Fibroblast of lung (primary cell): ENCODE data around the gene KLHDC7A. TPM values are rescaled to one million over a fixed set of nuclear protein-coding genes. Genes with fewer than 3 reads are reported as not detected.

Experiments used
- DNase-seq, 2 donors: peaks; one replicate each; pipeline versions ENCODE4 v3.0.0 to v3.0.0-alpha.2; 2010; ENCODE audit warnings: low read depth in 2 of 2
- H2AFZ ChIP-seq: 2 replicates; pipeline ENCODE4 v1.5.1; 2012; ENCODE audit warnings: low read length, control low read depth, inconsistent platforms
- H3K27ac ChIP-seq: 2 replicates; pipeline ENCODE4 v1.5.1; 2011; ENCODE audit warnings: low read length, control low read depth; ENCODE audit not compliant: insufficient read depth
- H3K27me3 ChIP-seq: 2 replicates; pipeline ENCODE4 v1.5.1; 2011; ENCODE audit warnings: mild to moderate bottlenecking, low read length; ENCODE audit not compliant: control insufficient read depth, insufficient read depth
- H3K36me3 ChIP-seq: 2 replicates; pipeline ENCODE4 v1.5.1; 2011; ENCODE audit warnings: low read length; ENCODE audit not compliant: control insufficient read depth, insufficient read depth
- H3K4me1 ChIP-seq: 2 replicates; pipeline ENCODE4 v1.5.1; 2011; ENCODE audit warnings: low read length; ENCODE audit not compliant: control insufficient read depth, insufficient read depth; ENCODE audit errors: extremely low read depth
- H3K4me2 ChIP-seq: 2 replicates; pipeline ENCODE4 v1.5.1; 2011; ENCODE audit warnings: low read length, control low read depth; ENCODE audit not compliant: insufficient read depth; ENCODE audit errors: extremely low read depth
- H3K4me3 ChIP-seq, 4 experiments: fragments of 200-600 bp in 1 of 4; sonication (generic) in 1 of 4; replicated peaks in 1 of 4; 2 replicates each; pipeline ENCODE4 v1.5.1; 2011 to 2016; ENCODE audit warnings: low read length in 4 of 4, low read depth in 3 of 4, mild to moderate bottlenecking in 3 of 4, control low read depth in 2 of 4, inconsistent platforms in 1 of 4, mixed read lengths in 1 of 4; ENCODE audit not compliant: insufficient read depth in 1 of 4; ENCODE audit errors: control extremely low read depth in 1 of 4
- H3K79me2 ChIP-seq: 2 replicates; pipeline ENCODE4 v1.5.1; 2012; ENCODE audit warnings: mild to moderate bottlenecking, low read length, inconsistent platforms; ENCODE audit not compliant: control insufficient read depth, insufficient read depth
- H3K9ac ChIP-seq: 2 replicates; pipeline ENCODE4 v1.5.1; 2011; ENCODE audit warnings: mild to moderate bottlenecking, low read length, control low read depth; ENCODE audit not compliant: insufficient read depth
- H3K9me3 ChIP-seq: 2 replicates; pipeline ENCODE4 v1.5.1; 2012; ENCODE audit warnings: low read depth, low read length; ENCODE audit not compliant: control insufficient read depth, insufficient read depth
- H4K20me1 ChIP-seq: 2 replicates; pipeline ENCODE4 v1.5.1; 2011; ENCODE audit warnings: low read length; ENCODE audit not compliant: control insufficient read depth, insufficient read depth; ENCODE audit errors: extremely low read depth
- EZH2 ChIP-seq: IDR thresholded peaks from 2 replicates; pipeline ENCODE4 v1.5.1; 2012; ENCODE audit warnings: low read length, control low read depth, mild to moderate bottlenecking; ENCODE audit errors: missing control alignments
- polyA plus RNA-seq, 2 donors: library from polyadenylated mRNA; depleted of rRNA in 1 of 2; stranded (reverse) in 1 of 2; unstranded in 1 of 2; fragments of >200 nt; gene quantifications; 2 replicates each; pipeline ENCODE4 v1.2.1, GENCODE V29; 2011 to 2012; ENCODE audit warnings: missing spikeins in 1 of 2
- total RNA-seq: library from RNA; depleted of rRNA; stranded (reverse); fragments of >200 nt; gene quantifications from 2 replicates; pipeline ENCODE4 v1.2.1, GENCODE V29; 2014
- TF ChIP-seq, protein P1 (sequence below), 2 donors: IDR thresholded peaks in 1 of 2; conservative IDR thresholded peaks in 1 of 2; 1 replicate in 1 of 2; 2 replicates in 1 of 2; pipeline ENCODE4 v1.5.1; 2011 to 2012; ENCODE audit warnings: low read length in 2 of 2, control low read depth in 1 of 2, inconsistent platforms in 1 of 2, low read depth in 1 of 2, mild to moderate bottlenecking in 1 of 2

The KLHDC7A gene
- total and polyA plus RNA-seq, 2 donors (not counting 1 experiment from before 2014, with no cell fraction given) = not detected

GRCh38 chr1:18508084-18508483 lies 27.4 kb downstream of the KLHDC7A start:
- Histone ChIP-seq H3K79me2 (no peaks in the 10 kb centered on the region), H3K4me2 (no peak overlapping the region), H3K27me3 (no peaks in the 10 kb centered on the region), H3K9ac (no peak overlapping the region), H3K27ac (no peak overlapping the region), H2AFZ (no peak overlapping the region), H3K4me1 (no peaks in the 10 kb centered on the region), H3K36me3 (no peaks in the 10 kb centered on the region), H3K4me3 (no peak overlapping the region), H4K20me1 (no peaks in the 10 kb centered on the region), H3K9me3 (no peaks in the 10 kb centered on the region)
- DNase-seq = no peak
- TF ChIP-seq, protein P1, sequence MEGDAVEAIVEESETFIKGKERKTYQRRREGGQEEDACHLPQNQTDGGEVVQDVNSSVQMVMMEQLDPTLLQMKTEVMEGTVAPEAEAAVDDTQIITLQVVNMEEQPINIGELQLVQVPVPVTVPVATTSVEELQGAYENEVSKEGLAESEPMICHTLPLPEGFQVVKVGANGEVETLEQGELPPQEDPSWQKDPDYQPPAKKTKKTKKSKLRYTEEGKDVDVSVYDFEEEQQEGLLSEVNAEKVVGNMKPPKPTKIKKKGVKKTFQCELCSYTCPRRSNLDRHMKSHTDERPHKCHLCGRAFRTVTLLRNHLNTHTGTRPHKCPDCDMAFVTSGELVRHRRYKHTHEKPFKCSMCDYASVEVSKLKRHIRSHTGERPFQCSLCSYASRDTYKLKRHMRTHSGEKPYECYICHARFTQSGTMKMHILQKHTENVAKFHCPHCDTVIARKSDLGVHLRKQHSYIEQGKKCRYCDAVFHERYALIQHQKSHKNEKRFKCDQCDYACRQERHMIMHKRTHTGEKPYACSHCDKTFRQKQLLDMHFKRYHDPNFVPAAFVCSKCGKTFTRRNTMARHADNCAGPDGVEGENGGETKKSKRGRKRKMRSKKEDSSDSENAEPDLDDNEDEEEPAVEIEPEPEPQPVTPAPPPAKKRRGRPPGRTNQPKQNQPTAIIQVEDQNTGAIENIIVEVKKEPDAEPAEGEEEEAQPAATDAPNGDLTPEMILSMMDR (conservative IDR thresholded peaks at IDR 0.05 in 1 of 2, IDR thresholded peaks at IDR 0.05 in 1 of 2; ENCODE audit: low read depth in 1 of 2, low read length in 2 of 2) = no peak
- no peak for TF ChIP-seq EZH2

DNA sequence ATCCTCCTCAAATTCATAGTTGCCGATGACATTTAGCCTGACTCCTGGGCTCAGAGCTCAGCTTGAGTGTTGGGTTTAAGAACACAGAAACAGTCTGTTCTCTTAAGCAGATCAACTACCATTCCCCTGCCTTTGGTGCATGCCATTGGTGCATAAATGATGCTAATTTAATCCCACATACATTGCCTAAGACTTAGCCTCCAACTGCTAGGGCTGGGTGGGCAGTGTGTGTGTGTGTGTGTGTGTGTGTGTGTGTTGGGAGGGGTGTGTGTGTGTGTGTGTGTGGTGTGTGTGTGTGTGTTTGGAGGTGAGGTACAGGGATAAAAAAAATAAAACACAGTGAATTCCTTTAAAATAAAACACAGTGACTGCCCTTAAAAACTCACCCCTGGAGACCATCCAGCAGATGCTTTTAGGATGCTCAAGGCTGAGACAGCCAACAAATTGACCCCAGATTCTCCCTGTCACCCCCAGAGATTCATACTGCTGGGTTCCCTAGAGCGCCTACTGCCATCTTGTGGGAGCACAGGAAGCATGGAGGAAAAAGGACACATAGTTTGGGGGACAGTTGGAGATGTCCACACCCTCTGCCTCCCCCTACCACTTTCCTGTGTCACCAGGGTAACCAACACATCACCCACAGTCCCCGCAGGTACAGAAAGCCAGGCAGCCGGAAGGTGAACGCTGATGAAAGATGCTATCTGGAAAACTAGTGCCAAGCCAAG lies 30.6 kb downstream of the KLHDC7A start:
- no peak overlapping the region for H2AFZ ChIP-seq
- no peak for DNase-seq
- no peak for TF ChIP-seq EZH2
- TF ChIP-seq, protein P1 (conservative IDR thresholded peaks at IDR 0.05 in 1 of 2, IDR thresholded peaks at IDR 0.05 in 1 of 2; ENCODE audit: low read depth in 1 of 2, low read length in 2 of 2) = no peak
- no peaks in the 10 kb centered on the region for H3K36me3 ChIP-seq
- H3K9ac ChIP-seq = no peak overlapping the region
- no peak overlapping the region for H3K4me2 ChIP-seq
- no peaks in the 10 kb centered on the region for H4K20me1 ChIP-seq
- no peaks in the 10 kb centered on the region for H3K4me1 ChIP-seq
- H3K79me2 ChIP-seq = no peaks in the 10 kb centered on the region
- no peak overlapping the region for H3K27ac ChIP-seq
- no peaks in the 10 kb centered on the region for H3K9me3 ChIP-seq
- no peak overlapping the region for H3K4me3 ChIP-seq
- no peaks in the 10 kb centered on the region for H3K27me3 ChIP-seq

DNA sequence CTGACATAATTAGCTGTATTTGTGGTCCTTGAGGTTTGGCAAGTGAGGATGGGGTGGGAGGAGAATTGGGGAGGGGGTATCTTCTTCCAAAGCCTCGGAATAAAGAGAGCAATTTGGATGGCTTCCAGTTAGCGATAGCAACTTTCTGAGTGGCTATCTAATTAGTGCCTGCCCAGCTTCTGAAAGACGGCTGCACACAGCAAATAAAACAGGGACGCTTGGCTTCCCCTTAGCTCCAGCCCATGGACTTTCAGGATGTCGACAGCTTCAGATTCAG lies 31.1 kb downstream of the KLHDC7A start:
- H2AFZ ChIP-seq = no peak overlapping the region
- no peaks in the 10 kb centered on the region for H3K9me3 ChIP-seq
- H3K9ac ChIP-seq = no peak overlapping the region
- no peak for DNase-seq
- no peaks in the 10 kb centered on the region for H3K36me3 ChIP-seq
- TF ChIP-seq, protein P1 (conservative IDR thresholded peaks at IDR 0.05 in 1 of 2, IDR thresholded peaks at IDR 0.05 in 1 of 2; ENCODE audit: low read depth in 1 of 2, low read length in 2 of 2) = no peak
- TF ChIP-seq EZH2 = no peak
- H3K4me3 ChIP-seq = no peak overlapping the region
- no peak overlapping the region for H3K27ac ChIP-seq
- H3K27me3 ChIP-seq = no peaks in the 10 kb centered on the region
- H4K20me1 ChIP-seq = no peaks in the 10 kb centered on the region
- H3K79me2 ChIP-seq = no peaks in the 10 kb centered on the region
- no peaks in the 10 kb centered on the region for H3K4me1 ChIP-seq
- H3K4me2 ChIP-seq = no peak overlapping the region
